AG08395 (cell line): ENCODE results near the gene OBSCN.

Source experiments
- DNase-seq: peaks from one replicate; pipeline ENCODE4 v3.0.0; 2012; ENCODE audit warnings: mixed read lengths, low spot score

OBSCN gene

DNA sequence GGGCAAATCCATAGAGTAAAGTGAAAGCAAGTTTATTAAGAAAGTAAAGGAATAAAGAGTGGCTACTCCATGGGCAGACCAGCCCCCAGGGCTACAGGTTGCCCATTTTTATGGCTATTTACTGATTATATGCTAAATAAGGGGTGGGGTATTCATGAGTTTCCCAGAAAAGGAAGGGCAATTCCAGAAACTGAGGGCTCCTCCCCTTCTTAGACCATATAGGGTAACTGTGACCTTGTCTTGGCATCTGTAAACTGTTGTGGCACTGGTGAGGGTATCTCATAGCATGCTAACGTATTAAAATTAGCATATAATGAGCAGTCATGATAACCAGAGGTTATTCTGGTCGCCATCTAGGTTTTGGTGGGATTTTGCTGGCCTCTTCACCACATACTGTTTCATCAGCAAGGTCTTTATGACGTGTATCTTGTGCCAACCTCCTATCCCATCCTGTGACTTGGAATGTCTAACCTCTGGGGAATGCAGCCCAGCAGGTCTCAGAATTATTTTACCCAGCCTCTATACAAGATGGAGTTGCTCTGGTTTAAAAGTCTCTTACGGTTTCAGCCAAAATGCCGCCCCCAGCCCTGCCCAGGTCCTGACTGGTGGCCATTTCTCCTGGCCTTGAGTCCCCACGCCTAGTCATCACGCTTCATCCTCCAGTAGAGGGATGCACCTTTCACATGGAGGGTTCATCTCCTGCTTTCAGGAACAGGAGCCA lies 209.8 kb downstream of the OBSCN start:
- no peak for DNase-seq

DNA sequence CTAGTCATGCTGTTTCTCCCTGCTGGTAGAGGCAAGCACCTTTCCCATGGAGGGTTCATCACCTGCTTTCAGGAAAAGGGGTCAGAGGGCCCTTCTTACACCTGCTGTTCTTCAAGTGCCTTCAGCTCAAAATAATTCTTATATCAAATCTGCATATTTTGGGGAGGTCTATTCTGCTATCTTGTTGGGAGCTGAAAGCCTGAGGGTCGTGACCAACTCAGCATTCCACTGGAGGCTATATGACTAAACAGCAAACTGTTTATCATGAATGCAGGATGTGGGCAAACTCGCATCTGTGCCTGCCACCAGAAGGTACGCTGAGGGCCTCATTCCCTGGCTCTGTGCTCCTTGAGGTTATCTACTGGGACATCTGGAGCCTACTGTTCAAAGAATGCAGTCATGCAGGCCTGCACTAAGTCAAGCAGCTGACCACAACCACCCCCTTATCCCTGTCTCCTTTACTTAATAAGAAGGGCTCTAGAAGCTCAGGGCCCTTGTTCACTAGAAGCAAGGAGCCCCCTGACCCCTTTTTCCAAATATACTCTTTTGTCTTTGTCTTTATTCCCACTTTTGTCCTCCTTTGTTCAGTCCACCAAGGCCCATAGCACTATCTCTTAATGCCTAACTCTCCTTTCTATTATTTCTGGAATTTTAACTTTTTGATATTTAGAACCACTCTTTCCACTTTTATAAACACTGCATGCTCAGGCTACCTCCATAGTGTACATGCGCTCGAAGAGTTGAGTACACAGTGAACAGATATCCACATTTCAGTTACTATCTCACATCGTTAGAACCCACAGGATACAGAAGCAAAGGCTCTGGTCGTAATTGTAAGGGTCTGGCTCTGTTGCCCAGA lies 213.4 kb downstream of the OBSCN start:
- no peak for DNase-seq

DNA sequence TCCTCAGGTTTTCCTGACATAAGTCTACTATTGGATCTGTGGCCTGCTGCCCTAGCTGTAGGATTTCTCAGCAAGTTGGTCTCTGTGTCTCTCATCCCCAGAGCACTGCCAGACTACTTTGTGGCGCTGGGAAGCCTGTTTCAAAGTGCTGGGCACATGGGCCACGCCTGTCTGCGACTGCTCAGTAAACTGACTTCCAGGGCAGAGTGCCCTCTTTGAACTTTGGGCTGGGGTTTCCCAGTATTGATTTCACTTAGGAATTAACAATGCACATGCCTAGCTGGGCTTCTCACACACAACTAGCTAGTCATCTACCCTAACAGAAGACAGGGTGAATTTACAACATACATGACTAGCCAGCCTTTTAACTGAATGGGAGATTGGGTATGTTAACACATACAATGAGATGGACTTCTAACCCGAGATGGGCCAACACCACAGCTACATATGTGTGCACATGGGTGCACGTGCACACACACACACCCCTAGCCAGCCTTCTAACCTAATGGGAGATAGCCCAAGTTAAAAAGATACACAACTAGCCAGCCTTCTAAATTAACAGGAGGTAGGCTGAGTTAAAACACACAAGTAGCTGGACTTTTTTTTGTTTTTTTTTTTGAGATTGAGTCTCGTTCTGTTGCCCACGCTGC lies 215.7 kb downstream of the OBSCN start:
- no peak for DNase-seq

DNA sequence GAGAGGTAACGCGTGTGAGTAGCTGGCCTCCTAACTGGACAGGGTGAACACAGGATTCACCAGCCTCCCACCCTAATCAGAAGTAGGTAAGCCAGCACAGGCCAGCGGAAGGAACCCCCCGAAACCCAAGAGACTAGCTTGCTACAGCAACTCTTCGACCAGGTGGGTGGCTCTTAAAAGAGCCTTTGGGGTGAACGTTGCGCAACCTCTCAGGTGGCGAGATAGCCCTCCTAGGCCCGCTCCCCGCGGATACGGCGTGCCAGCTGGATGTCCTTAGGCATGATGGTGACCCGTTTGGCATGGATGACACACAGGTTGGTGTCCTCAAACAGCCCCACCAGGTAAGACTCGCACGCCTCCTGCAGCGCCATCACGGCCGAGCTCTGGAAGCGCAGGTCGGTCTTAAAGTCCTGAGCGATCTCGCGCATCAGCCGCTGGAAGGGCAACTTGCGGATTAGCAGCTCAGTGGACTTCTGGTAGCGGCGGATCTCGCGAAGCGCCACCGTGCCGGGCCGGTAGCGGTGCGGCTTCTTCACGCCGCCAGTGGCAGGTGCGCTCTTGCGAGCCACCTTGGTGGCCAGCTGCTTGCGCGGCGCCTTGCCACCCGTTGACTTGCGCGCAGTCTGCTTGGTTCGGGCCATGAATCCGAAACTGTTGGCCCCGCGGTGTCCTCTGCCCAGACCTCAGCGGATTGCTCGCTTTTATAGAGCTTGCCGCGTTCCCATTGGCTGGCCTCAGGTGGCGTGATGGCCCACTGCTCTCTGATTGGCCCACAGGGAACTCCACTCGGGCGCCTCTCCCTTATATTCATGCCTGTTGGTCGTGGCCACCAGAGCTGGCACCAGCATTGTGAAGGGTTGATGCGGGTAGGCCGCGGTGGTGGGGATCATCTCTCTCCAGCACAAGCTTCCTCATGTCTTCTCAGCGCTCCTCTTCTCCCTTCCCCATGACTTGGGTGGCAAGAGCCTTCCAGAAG lies 217.1 kb downstream of the OBSCN start:
- no peak for DNase-seq

DNA sequence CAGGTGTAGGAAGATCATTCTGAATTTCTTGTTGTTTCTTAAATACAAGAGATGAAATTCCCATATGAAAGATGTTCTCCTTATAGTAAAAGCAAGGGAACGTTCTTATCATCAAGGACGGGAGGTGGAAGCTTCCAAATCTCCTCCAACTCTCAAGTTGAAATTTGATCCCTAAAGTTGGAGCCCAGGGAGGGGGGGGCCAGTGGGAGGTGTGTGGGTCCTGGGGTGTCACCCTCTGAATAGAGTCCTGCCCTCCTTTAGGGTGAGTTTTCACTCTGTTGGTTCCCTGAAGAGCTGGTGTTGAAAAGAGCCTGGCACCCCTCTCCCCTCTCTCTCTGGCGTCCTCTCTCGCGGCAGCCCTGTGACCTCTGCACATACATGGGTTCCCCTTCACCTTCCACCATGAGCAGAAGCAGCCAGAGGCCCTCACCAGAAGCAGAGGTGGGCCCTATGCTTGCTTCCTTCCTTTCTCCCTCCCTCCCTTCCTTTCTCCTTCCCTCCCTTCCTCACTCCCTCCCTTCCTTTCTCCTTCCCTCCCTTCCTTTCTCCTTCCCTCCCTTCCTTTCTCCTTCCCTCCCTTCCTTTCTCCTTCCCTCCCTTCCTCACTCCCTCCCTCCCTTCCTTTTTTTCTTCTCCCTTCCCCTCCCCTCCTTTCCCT lies 218.8 kb downstream of the OBSCN start:
- no peak for DNase-seq

DNA sequence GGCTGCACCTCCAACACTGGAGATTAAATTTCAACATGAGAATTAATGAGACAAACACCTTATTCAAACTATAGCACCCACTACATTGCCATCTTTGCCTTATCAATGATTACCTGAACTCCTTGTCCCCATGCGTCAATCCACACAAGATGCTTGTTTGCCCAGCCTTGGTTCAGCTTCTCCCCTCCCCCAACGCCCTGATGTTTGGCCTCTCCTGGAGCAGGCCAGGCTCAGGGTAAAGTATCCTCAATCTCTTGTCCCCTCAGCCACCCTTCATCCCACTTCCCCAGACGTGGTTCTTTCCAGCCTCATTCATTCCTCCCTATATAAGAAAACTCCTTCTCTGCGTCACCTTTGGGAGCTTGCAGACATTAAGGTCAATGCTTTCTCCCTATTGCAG lies 220.6 kb downstream of the OBSCN start:
- DNase-seq = no peak
